HCT116 (cell line): Measurements from ENCODE around the gene WNT11. TPM values are rescaled to one million over a fixed set of nuclear protein-coding genes. Genes with fewer than 3 reads are reported as not detected.

ENCODE experiments used
- ATAC-seq: fragments of 200-7000 bp; cut with Tn5 transposase; 2 replicates; pipeline ENCODE4 v1.9.1; 2020; ENCODE audit warnings: mild to moderate bottlenecking, moderate library complexity
- BruUV-seq: library from RNA; stranded (reverse); fragments of 400-500 nt; replicated peaks from 2 replicates; lab custom pipeline; 2021; lab: Mats Ljungman, UMichigan
- CTCF ChIA-PET: fragments of 300-600 bp; sonication (Branson Sonifier 250); formaldehyde crosslinking; loops from one replicate; lab custom pipeline; 2021; ENCODE audit warnings: antibody characterized with exemption; lab: Charles Lee
- POLR2A ChIA-PET: fragments of 300-600, 350-600 bp; sonication (Branson Sonifier 250); formaldehyde crosslinking; loops from one replicate; lab custom pipeline; 2021; ENCODE audit warnings: antibody characterized with exemption; lab: Charles Lee
- RAD21 ChIA-PET, 2 experiments: fragments of 300-600 bp; sonication (Branson Sonifier 250); formaldehyde crosslinking; loops; one replicate each; lab custom pipeline; 2023; ENCODE audit warnings: low total read pairs in 2 of 2; ENCODE audit not compliant: uncharacterized antibody in 2 of 2, unreplicated experiment in 2 of 2, low non-redundant PET in 1 of 2; lab: Charles Lee
- DNase-seq: peaks from one replicate; pipeline ENCODE4 v3.0.0-alpha.2; 2010; ENCODE audit warnings: low read depth, low spot score
- H2AFZ ChIP-seq: fragments of 200-600 bp; shearing (Covaris generic), sonication (generic); 2 replicates; pipeline ENCODE4 v1.6.1; 2017; ENCODE audit warnings: low read depth, mixed run types, mixed read lengths, antibody characterized with exemption, low read length; ENCODE audit not compliant: poor library complexity, severe bottlenecking
- H3K27ac ChIP-seq: 2 replicates; pipeline ENCODE4 v1.5.1; 2012; ENCODE audit warnings: low read depth, low read length
- H3K27me3 ChIP-seq: fragments of 200-600 bp; sonication (generic); 2 replicates; pipeline ENCODE4 v1.6.1; 2016; ENCODE audit warnings: mixed run types, low read length, mixed read lengths; ENCODE audit not compliant: insufficient read depth
- H3K36me3 ChIP-seq, 2 experiments: fragments of 200-500 bp in 1 of 2; fragments of 200-600 bp in 1 of 2; sonication (Bioruptor generic) in 1 of 2; sonication (generic) in 1 of 2; 2 replicates each; pipeline versions ENCODE4 v1.5.1 to v1.6.1; 2014 to 2016; ENCODE audit warnings: low read length in 2 of 2, inconsistent platforms in 1 of 2, mixed read lengths in 1 of 2, mixed run types in 1 of 2; ENCODE audit not compliant: insufficient read depth in 2 of 2, control insufficient read depth in 1 of 2
- H3K4me1 ChIP-seq, 2 experiments: fragments of 200-600 bp in 1 of 2; sonication (generic) in 1 of 2; 2 replicates each; pipeline versions ENCODE4 v1.5.1 to v1.6.1; 2012 to 2017; ENCODE audit warnings: low read length in 2 of 2, inconsistent platforms in 1 of 2, mild to moderate bottlenecking in 1 of 2, mixed read lengths in 1 of 2, mixed run types in 1 of 2, moderate library complexity in 1 of 2; ENCODE audit not compliant: insufficient read depth in 2 of 2, control insufficient read depth in 1 of 2
- H3K4me2 ChIP-seq: fragments of 200-600 bp; sonication (generic); 2 replicates; pipeline ENCODE4 v1.6.1; 2017; ENCODE audit warnings: mixed run types, low read length, mixed read lengths
- H3K4me3 ChIP-seq, 2 experiments: fragments of 200-600 bp in 1 of 2; sonication (generic) in 1 of 2; replicated peaks in 1 of 2; 2 replicates each; pipeline ENCODE4 v1.5.1; 2011 to 2016; ENCODE audit warnings: low read length in 2 of 2, control low read depth in 1 of 2, low read depth in 1 of 2, mild to moderate bottlenecking in 1 of 2, mixed read lengths in 1 of 2, mixed run types in 1 of 2
- H3K79me2 ChIP-seq: fragments of 200-600 bp; sonication (generic); 2 replicates; pipeline ENCODE4 v1.6.1; 2017; ENCODE audit warnings: mild to moderate bottlenecking, mixed run types, low read length, moderate library complexity, mixed read lengths; ENCODE audit not compliant: insufficient read depth
- H3K9ac ChIP-seq: fragments of 200-600 bp; sonication (generic); 2 replicates; pipeline ENCODE4 v1.6.1; 2016; ENCODE audit warnings: low read length, mixed read lengths
- H3K9me2 ChIP-seq: fragments of 200-600 bp; sonication (generic), shearing (Covaris generic); 2 replicates; pipeline ENCODE4 v1.6.1; 2017; ENCODE audit warnings: mixed run types, mild to moderate bottlenecking, moderate library complexity; ENCODE audit not compliant: insufficient read depth
- H3K9me3 ChIP-seq, 2 experiments: fragments of 200-500 bp in 1 of 2; fragments of 200-600 bp in 1 of 2; sonication (Bioruptor generic) in 1 of 2; sonication (generic) in 1 of 2; 2 replicates each; pipeline ENCODE4 v1.6.1; 2014 to 2017; ENCODE audit warnings: low read length in 2 of 2, mixed read lengths in 2 of 2, inconsistent platforms in 1 of 2, low read depth in 1 of 2, mild to moderate bottlenecking in 1 of 2, mixed run types in 1 of 2, moderate library complexity in 1 of 2; ENCODE audit not compliant: control insufficient read depth in 1 of 2, insufficient read depth in 1 of 2
- H4K20me1 ChIP-seq: fragments of 200-600 bp; sonication (generic), shearing (Covaris generic); 2 replicates; pipeline ENCODE4 v1.6.1; 2017; ENCODE audit warnings: mixed run types, mild to moderate bottlenecking, moderate library complexity; ENCODE audit not compliant: insufficient read depth
- ELF1 ChIP-seq: IDR thresholded peaks from 2 replicates; pipeline ENCODE4 v1.6.1; 2012; ENCODE audit warnings: low read depth, borderline replicate concordance
- FOSL1 ChIP-seq: IDR thresholded peaks from 2 replicates; pipeline ENCODE4 v1.6.1; 2012; ENCODE audit warnings: low read depth
- JUND ChIP-seq: IDR thresholded peaks from 2 replicates; pipeline ENCODE4 v1.6.1; 2012
- POLR2A ChIP-seq: IDR thresholded peaks from 2 replicates; pipeline ENCODE4 v1.7.0; 2011; ENCODE audit warnings: borderline replicate concordance; ENCODE audit not compliant: insufficient read depth, insufficient read length; ENCODE audit errors: extremely low read depth
- RAD21 ChIP-seq: IDR thresholded peaks from 2 replicates; pipeline ENCODE4 v1.6.1; 2012; ENCODE audit warnings: low read depth, mild to moderate bottlenecking
- SP1 ChIP-seq: IDR thresholded peaks from 2 replicates; pipeline ENCODE4 v1.6.1; 2012; ENCODE audit warnings: low read depth
- YY1 ChIP-seq: IDR thresholded peaks from 2 replicates; pipeline ENCODE4 v1.6.1; 2011; ENCODE audit warnings: low read length, low read depth, moderate library complexity, mild to moderate bottlenecking; ENCODE audit not compliant: insufficient replicate concordance; ENCODE audit errors: extremely low read depth
- intact Hi-C: fragments of 100-400 bp; cut with micrococcal nuclease; formaldehyde crosslinking; loops from 2 replicates; pipeline ENCODE4 v1.10.0; 2022
- total RNA-seq: library from RNA; stranded (reverse); gene quantifications from one replicate; pipeline ENCODE4 v1.2.1, GENCODE V29; 2021; ENCODE audit not compliant: unreplicated experiment
- TF ChIP-seq, protein P1 (sequence below): IDR thresholded peaks from 2 replicates; pipeline ENCODE4 v1.6.1; 2012
- TF ChIP-seq, protein P2 (sequence below): IDR thresholded peaks from 2 replicates; pipeline ENCODE4 v1.6.1; 2012; ENCODE audit warnings: low read depth
- TF ChIP-seq, protein P3 (sequence below), 3 experiments: fragments of 200-600 bp in 1 of 3; sonication (generic) in 1 of 3; IDR thresholded peaks in 2 of 3; conservative IDR thresholded peaks in 1 of 3; 2 replicates each; pipeline ENCODE4 v1.5.1; 2012 to 2017; ENCODE audit warnings: low read depth in 2 of 3, low read length in 2 of 3, antibody characterized with exemption in 1 of 3, borderline replicate concordance in 1 of 3, control low read depth in 1 of 3, mild to moderate bottlenecking in 1 of 3, mixed read lengths in 1 of 3, mixed run types in 1 of 3, moderate library complexity in 1 of 3; ENCODE audit not compliant: insufficient read depth in 1 of 3

The WNT11 gene
- total RNA-seq, 1 experiment from 2014 or later: 1.9 TPM

DNA sequence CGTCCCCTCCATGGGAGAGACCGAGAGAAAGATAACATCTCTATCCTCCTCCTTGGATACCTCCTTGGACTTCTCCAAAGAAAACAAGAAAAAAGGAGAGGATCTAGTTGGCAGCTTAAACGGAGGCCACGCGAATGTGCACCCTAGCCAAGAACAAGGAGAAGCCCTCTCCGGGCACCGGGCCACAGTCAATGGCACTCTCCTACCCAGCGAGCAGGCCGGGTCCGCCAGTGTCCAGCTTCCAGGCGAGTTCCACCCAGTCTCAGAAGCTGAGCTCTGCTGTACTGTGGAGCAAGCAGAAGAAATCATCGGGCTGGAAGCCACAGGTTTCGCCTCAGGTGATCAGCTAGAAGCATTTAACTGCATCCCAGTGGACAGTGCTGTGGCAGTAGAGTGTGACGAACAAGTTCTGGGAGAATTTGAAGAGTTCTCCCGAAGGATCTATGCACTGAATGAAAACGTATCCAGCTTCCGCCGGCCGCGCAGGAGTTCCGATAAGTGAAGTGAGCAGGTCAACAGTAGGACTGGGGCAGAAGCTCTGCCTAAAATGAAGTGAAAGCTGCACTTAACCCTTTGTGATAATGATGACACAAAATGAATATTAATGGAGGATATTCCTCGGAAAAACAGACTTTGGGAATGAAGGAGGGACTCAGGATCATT is 65.3 kb downstream of the WNT11 start:
- no peak overlapping the region for H3K4me2 ChIP-seq
- H3K9ac ChIP-seq: no peak overlapping the region
- H3K79me2 ChIP-seq: no peaks in the 10 kb centered on the region
- no peaks in the 10 kb centered on the region for H3K9me3 ChIP-seq
- ChIA-PET RAD21 (no interaction called here), POLR2A (no interaction called here), CTCF (interaction anchor here (1.0 kb wide), 1 partner anchor 11 kb away, joined by 4 read pairs; no protein-coding TSS in a partner anchor)
- H2AFZ ChIP-seq: no peak overlapping the region
- BruUV-seq: no TSS peak
- H4K20me1 ChIP-seq: no peaks in the 10 kb centered on the region
- no peaks in the 10 kb centered on the region for H3K4me1 ChIP-seq
- no peaks in the 10 kb centered on the region for H3K9me2 ChIP-seq
- no peak overlapping the region for H3K27ac ChIP-seq
- intact Hi-C loops: no loop called here
- no peaks in the 10 kb centered on the region for H3K27me3 ChIP-seq
- H3K36me3 ChIP-seq: no peaks in the 10 kb centered on the region
- DNase-seq (no peak), ATAC-seq (no peak)
- H3K4me3 ChIP-seq: no peak overlapping the region
- TF ChIP-seq RAD21: no peak
- no peak for TF ChIP-seq JUND
- TF ChIP-seq SP1: no peak

DNA sequence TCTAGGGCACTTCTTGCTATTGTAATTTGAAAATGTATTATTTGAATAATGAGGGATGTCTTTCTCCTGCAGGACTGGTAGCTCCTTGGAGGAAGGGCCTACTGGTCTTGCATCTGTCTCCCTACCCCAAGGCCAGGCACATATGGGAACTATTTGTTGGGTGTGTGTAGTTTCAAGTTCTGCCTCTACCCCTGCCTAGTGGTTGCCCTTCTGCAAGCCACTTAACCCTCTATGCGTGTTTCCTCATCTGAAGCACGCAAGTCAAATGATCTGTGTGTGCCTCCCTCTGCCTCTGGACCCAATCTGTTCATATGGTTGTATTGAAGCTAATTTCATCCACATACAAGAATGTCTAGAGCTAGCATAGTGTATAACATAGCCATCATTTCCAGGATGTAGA is 67.0 kb downstream of the WNT11 start:
- H3K4me2 ChIP-seq: no peak overlapping the region
- BruUV-seq: no TSS peak
- no peaks in the 10 kb centered on the region for H3K36me3 ChIP-seq
- intact Hi-C loops: no loop called here
- RAD21 ChIA-PET: no interaction called here
- no peak for DNase-seq
- no peaks in the 10 kb centered on the region for H4K20me1 ChIP-seq
- H3K27me3 ChIP-seq: no peaks in the 10 kb centered on the region
- H3K4me1 ChIP-seq: no peaks in the 10 kb centered on the region
- H3K27ac ChIP-seq: no peak overlapping the region
- no peaks in the 10 kb centered on the region for H3K79me2 ChIP-seq
- H3K4me3 ChIP-seq: no peak overlapping the region
- no peak for TF ChIP-seq YY1
- no peak for TF ChIP-seq SP1
- no peak for TF ChIP-seq ELF1
- TF ChIP-seq, protein P1, sequence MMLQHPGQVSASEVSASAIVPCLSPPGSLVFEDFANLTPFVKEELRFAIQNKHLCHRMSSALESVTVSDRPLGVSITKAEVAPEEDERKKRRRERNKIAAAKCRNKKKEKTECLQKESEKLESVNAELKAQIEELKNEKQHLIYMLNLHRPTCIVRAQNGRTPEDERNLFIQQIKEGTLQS: no peak
- TF ChIP-seq FOSL1: no peak
- no peak for TF ChIP-seq POLR2A
- TF ChIP-seq, protein P2, sequence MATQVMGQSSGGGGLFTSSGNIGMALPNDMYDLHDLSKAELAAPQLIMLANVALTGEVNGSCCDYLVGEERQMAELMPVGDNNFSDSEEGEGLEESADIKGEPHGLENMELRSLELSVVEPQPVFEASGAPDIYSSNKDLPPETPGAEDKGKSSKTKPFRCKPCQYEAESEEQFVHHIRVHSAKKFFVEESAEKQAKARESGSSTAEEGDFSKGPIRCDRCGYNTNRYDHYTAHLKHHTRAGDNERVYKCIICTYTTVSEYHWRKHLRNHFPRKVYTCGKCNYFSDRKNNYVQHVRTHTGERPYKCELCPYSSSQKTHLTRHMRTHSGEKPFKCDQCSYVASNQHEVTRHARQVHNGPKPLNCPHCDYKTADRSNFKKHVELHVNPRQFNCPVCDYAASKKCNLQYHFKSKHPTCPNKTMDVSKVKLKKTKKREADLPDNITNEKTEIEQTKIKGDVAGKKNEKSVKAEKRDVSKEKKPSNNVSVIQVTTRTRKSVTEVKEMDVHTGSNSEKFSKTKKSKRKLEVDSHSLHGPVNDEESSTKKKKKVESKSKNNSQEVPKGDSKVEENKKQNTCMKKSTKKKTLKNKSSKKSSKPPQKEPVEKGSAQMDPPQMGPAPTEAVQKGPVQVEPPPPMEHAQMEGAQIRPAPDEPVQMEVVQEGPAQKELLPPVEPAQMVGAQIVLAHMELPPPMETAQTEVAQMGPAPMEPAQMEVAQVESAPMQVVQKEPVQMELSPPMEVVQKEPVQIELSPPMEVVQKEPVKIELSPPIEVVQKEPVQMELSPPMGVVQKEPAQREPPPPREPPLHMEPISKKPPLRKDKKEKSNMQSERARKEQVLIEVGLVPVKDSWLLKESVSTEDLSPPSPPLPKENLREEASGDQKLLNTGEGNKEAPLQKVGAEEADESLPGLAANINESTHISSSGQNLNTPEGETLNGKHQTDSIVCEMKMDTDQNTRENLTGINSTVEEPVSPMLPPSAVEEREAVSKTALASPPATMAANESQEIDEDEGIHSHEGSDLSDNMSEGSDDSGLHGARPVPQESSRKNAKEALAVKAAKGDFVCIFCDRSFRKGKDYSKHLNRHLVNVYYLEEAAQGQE: no peak
- TF ChIP-seq, protein P3, sequence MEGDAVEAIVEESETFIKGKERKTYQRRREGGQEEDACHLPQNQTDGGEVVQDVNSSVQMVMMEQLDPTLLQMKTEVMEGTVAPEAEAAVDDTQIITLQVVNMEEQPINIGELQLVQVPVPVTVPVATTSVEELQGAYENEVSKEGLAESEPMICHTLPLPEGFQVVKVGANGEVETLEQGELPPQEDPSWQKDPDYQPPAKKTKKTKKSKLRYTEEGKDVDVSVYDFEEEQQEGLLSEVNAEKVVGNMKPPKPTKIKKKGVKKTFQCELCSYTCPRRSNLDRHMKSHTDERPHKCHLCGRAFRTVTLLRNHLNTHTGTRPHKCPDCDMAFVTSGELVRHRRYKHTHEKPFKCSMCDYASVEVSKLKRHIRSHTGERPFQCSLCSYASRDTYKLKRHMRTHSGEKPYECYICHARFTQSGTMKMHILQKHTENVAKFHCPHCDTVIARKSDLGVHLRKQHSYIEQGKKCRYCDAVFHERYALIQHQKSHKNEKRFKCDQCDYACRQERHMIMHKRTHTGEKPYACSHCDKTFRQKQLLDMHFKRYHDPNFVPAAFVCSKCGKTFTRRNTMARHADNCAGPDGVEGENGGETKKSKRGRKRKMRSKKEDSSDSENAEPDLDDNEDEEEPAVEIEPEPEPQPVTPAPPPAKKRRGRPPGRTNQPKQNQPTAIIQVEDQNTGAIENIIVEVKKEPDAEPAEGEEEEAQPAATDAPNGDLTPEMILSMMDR (IDR thresholded peaks at IDR 0.05 in 2 of 3, conservative IDR thresholded peaks at IDR 0.05 in 1 of 3; ENCODE audit: borderline replicate concordance in 1 of 3, insufficient read depth in 1 of 3, low read depth in 2 of 3, low read length in 2 of 3): no peak
- no peak for TF ChIP-seq RAD21
- H2AFZ ChIP-seq: no peak overlapping the region
- H3K9me3 ChIP-seq: no peaks in the 10 kb centered on the region
- no peaks in the 10 kb centered on the region for H3K9me2 ChIP-seq
- CTCF ChIA-PET: no interaction called here
- POLR2A ChIA-PET: no interaction called here
- no peak for ATAC-seq
- no peak overlapping the region for H3K9ac ChIP-seq
